OCI-LY3 (cell line): Measurements from ENCODE around the gene OR10Z1.

Experiments used
- EZH2phosphoT487 ChIP-seq: fragments of 200-600 bp; shearing (Covaris generic); IDR thresholded peaks from 2 replicates; pipeline ENCODE4 v1.6.1; 2018; ENCODE audit warnings: antibody characterized with exemption, mixed run types, low read depth
- TF ChIP-seq, protein P1 (sequence below): fragments of 200-600, 300-600 bp; sonication (generic); IDR thresholded peaks from 2 replicates; pipeline ENCODE4 v1.5.1; 2014; ENCODE audit warnings: antibody characterized with exemption, low read length, low read depth

- TF ChIP-seq EZH2phosphoT487, result no peak
- TF ChIP-seq, protein P1, sequence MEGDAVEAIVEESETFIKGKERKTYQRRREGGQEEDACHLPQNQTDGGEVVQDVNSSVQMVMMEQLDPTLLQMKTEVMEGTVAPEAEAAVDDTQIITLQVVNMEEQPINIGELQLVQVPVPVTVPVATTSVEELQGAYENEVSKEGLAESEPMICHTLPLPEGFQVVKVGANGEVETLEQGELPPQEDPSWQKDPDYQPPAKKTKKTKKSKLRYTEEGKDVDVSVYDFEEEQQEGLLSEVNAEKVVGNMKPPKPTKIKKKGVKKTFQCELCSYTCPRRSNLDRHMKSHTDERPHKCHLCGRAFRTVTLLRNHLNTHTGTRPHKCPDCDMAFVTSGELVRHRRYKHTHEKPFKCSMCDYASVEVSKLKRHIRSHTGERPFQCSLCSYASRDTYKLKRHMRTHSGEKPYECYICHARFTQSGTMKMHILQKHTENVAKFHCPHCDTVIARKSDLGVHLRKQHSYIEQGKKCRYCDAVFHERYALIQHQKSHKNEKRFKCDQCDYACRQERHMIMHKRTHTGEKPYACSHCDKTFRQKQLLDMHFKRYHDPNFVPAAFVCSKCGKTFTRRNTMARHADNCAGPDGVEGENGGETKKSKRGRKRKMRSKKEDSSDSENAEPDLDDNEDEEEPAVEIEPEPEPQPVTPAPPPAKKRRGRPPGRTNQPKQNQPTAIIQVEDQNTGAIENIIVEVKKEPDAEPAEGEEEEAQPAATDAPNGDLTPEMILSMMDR, result no peak
Observed at GRCh38 chr1:158611916-158612315, 6.8 kb downstream of the OR10Z1 start.
